Body of pancreas (tissue), 4 donors: Measurements from ENCODE around the gene C20orf141. TPM values are rescaled to one million over a fixed set of nuclear protein-coding genes. Genes with fewer than 3 reads are reported as not detected.
"Not testable (repeated sequence)": the region's sequence is repeated elsewhere in the genome, so short reads cannot be mapped to it uniquely, and the experiment has no call there.

Source experiments
- ATAC-seq: fragments of 150-250 bp; one replicate; pipeline ENCODE4 v1.9.1; 2016
- DNase-seq, 4 donors: peaks; one replicate each; pipeline ENCODE4 v3.0.0-alpha.2; 2019
- H3K27ac ChIP-seq, 4 donors: fragments of 200-600 bp; sonication (generic); 1 replicate in 3 of 4; 2 replicates in 1 of 4; pipeline versions ENCODE4 v1.5.1 to v1.6.1; 2016 to 2019; ENCODE audit warnings: mild to moderate bottlenecking in 1 of 4, mixed read lengths in 1 of 4, moderate library complexity in 1 of 4
- H3K27me3 ChIP-seq, 2 donors: fragments of 200-600 bp; sonication (generic); one replicate each; pipeline ENCODE4 v1.6.0; 2016; ENCODE audit warnings: mild to moderate bottlenecking in 1 of 2
- H3K36me3 ChIP-seq, 2 donors: fragments of 200-600 bp; sonication (generic); replicated peaks in 1 of 2; 2 replicates each; pipeline ENCODE4 v1.5.1; 2016; ENCODE audit warnings: low read depth in 2 of 2; ENCODE audit not compliant: insufficient read depth in 1 of 2
- H3K4me1 ChIP-seq: fragments of 200-600 bp; sonication (generic); one replicate; pipeline ENCODE4 v1.6.0; 2016
- H3K4me3 ChIP-seq, 2 donors: fragments of 200-600 bp; sonication (generic); 1 replicate in 1 of 2; 2 replicates in 1 of 2; pipeline ENCODE4 v1.5.1; 2016 to 2019
- H3K9me3 ChIP-seq, 3 donors: fragments of 200-600 bp; sonication (generic); 1 replicate in 2 of 3; 2 replicates in 1 of 3; pipeline ENCODE4 v1.5.1; 2016
- CTCF ChIP-seq, 7 experiments: fragments of 450-650 bp in 4 of 7; fragments of 200-600 bp in 3 of 7; sonication (generic) in 3 of 7; IDR thresholded peaks; one replicate each; pipeline ENCODE4 v1.5.1; 2016 to 2019; ENCODE audit warnings: antibody characterized with exemption in 7 of 7
- POLR2A ChIP-seq, 3 donors: fragments of 450-650 bp; IDR thresholded peaks; one replicate each; pipeline ENCODE4 v1.6.1; 2016; ENCODE audit warnings: antibody characterized with exemption in 3 of 3, mild to moderate bottlenecking in 2 of 3
- WGBS, 2 donors: methylation state at CpG; one replicate each; pipeline ENCODE4 v1.1.5; 2017; 5-methylcytosine and 5-hydroxymethylcytosine counted together
- intact Hi-C: fragments of 100-400 bp; cut with DNase I; formaldehyde crosslinking; loops from one replicate; pipeline ENCODE4 v1.15.1; 2023
- total RNA-seq, 2 donors: library from RNA; depleted of rRNA; stranded (reverse); fragments of >200 nt; gene quantifications; one replicate each; pipeline ENCODE4 v1.1.0, GENCODE V29; 2016

Gene C20orf141
- total RNA-seq, 2 donors from 2014 or later = not detected

GRCh38 chr20:2829376-2829775, 14.6 kb downstream of the C20orf141 start:
- no peak overlapping the region for H3K27ac ChIP-seq
- no peaks in the 10 kb centered on the region for H3K9me3 ChIP-seq
- TF ChIP-seq POLR2A (IDR thresholded peaks at IDR 0.05) (no peak), CTCF (IDR thresholded peaks at IDR 0.05) (no peak)
- DNase-seq (no peak), ATAC-seq (no peak)
- intact Hi-C loops = no loop called here
- WGBS, 2 donors = 58 to 63% methylated on average over 6 of the region's 6 CpGs
- H3K36me3 ChIP-seq = no peaks in the 10 kb centered on the region
- no peak overlapping the region for H3K4me3 ChIP-seq
- H3K4me1 ChIP-seq = no peaks in the 10 kb centered on the region
- H3K27me3 ChIP-seq = no peaks in the 10 kb centered on the region

GRCh38 chr20:2831206-2831605, 16.4 kb downstream of the C20orf141 start:
- H3K4me3 ChIP-seq, H3K27me3 ChIP-seq, ATAC-seq, H3K36me3 ChIP-seq, H3K9me3 ChIP-seq, DNase-seq, H3K4me1 ChIP-seq, H3K27ac ChIP-seq: not testable (repeated sequence)
- 76% methylated on average over 7 of the region's 7 CpGs for WGBS, 2 donors
- intact Hi-C loops = loop anchor here (10.0 kb wide), 1 partner anchor 356 kb away; the partner anchor contains the start of gene SNRPB

- H3K27me3 ChIP-seq = no peaks in the 10 kb centered on the region
- H3K27ac ChIP-seq = no peak overlapping the region
- ATAC-seq (no peak), DNase-seq (no peak)
- no peak overlapping the region for H3K4me3 ChIP-seq
- no peaks in the 10 kb centered on the region for H3K9me3 ChIP-seq
- 58 to 61% methylated on average over 1 of the region's 1 CpG for WGBS, 2 donors
- no peaks in the 10 kb centered on the region for H3K36me3 ChIP-seq
- TF ChIP-seq CTCF (IDR thresholded peaks at IDR 0.05) (no peak), POLR2A (IDR thresholded peaks at IDR 0.05) (no peak)
- H3K4me1 ChIP-seq = no peaks in the 10 kb centered on the region
- intact Hi-C loops = loop anchor here (10.0 kb wide), 1 partner anchor 359 kb away; the partner anchor contains the start of gene SNRPB
Observed at GRCh38 chr20:2833761-2834160, 19.0 kb downstream of the C20orf141 start.

GRCh38 chr20:2834401-2835110, 19.8 kb downstream of the C20orf141 start:
- no peak for TF ChIP-seq POLR2A (IDR thresholded peaks at IDR 0.05)
- TF ChIP-seq CTCF (IDR thresholded peaks at IDR 0.05) = no peak
- no peak for DNase-seq
- H3K36me3 ChIP-seq = no peaks in the 10 kb centered on the region
- H3K27ac ChIP-seq = no peak overlapping the region
- no peaks in the 10 kb centered on the region for H3K27me3 ChIP-seq
- no peaks in the 10 kb centered on the region for H3K9me3 ChIP-seq
- WGBS, 2 donors = 92 to 95% methylated on average over 14 of the region's 14 CpGs
- peaks cover 5% of the 10 kb centered on the region for H3K4me1 ChIP-seq
- no peak for ATAC-seq
- no peak overlapping the region for H3K4me3 ChIP-seq
- intact Hi-C loops = loop anchor here (10.0 kb wide), 1 partner anchor 360 kb away; the partner anchor contains the start of gene SNRPB

- no peak overlapping the region for H3K27ac ChIP-seq
- H3K4me1 ChIP-seq = peaks cover 14% of the 10 kb centered on the region
- 80% methylated on average over 6 of the region's 6 CpGs; no CpG with 5 or more reads in 1 of the 2 donors for WGBS, 2 donors
- TF ChIP-seq POLR2A (IDR thresholded peaks at IDR 0.05) = no peak
- no peak for TF ChIP-seq CTCF (IDR thresholded peaks at IDR 0.05)
- no peaks in the 10 kb centered on the region for H3K9me3 ChIP-seq
- intact Hi-C loops = loop anchor here (10.0 kb wide), 1 partner anchor 361 kb away; the partner anchor contains the start of gene SNRPB
- H3K27me3 ChIP-seq = no peaks in the 10 kb centered on the region
- H3K36me3 ChIP-seq = no peaks in the 10 kb centered on the region
- ATAC-seq (no peak), DNase-seq (no peak)
- H3K4me3 ChIP-seq = no peak overlapping the region
Observed at GRCh38 chr20:2835331-2835796, 20.6 kb downstream of the C20orf141 start.
